Measurements from ENCODE around the gene MYH16.

- TF ChIP-seq CTCF (conservative IDR thresholded peaks at IDR 0.05 in 1 of 2, IDR thresholded peaks at IDR 0.05 in 1 of 2; ENCODE audit: low read depth in 1 of 2, low read length in 2 of 2) (no peak), EZH2 (IDR thresholded peaks at IDR 0.05; ENCODE audit: low read length, missing control alignments) (no peak)
These were observed at the start of gene MYH16 for GRCh38 chr7:99272476-99273045.

All from fibroblast of lung (primary cell).